Measurements from ENCODE around the gene TNFRSF21. TPM values are rescaled to one million over a fixed set of nuclear protein-coding genes. Genes with fewer than 3 reads are reported as not detected.
"Not testable (repeated sequence)": the region's sequence is repeated elsewhere in the genome, so short reads cannot be mapped to it uniquely, and the experiment has no call there.

TNFRSF21 gene
- total RNA-seq, 1 donor from 2014 or later: 31.2 TPM

DNA sequence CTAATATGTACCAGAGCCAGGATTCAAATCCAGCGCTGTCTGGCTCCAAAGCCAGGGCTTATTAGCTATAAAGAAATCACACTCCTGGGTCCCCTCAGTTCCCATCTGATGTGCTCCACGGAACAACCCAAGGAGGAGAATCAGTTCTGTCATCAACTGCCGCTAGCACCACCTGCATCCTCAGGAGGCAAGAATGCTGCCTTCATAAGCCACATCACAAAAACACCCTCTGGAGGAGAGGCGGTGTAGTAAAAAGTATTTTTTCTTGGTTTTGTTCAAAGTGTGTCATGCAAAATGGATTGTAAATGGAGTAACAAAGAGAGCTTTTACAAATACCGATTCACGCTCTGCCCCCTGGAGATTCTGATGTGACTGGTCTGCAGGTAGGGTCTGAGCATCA, 57.1 kb downstream of the TNFRSF21 start:
- DNase-seq (ENCODE audit: low read depth): no peak

- no peak for DNase-seq (ENCODE audit: low read depth)
These were observed 58.3 kb downstream of the TNFRSF21 start for GRCh38 chr6:47251396-47251795.

DNA sequence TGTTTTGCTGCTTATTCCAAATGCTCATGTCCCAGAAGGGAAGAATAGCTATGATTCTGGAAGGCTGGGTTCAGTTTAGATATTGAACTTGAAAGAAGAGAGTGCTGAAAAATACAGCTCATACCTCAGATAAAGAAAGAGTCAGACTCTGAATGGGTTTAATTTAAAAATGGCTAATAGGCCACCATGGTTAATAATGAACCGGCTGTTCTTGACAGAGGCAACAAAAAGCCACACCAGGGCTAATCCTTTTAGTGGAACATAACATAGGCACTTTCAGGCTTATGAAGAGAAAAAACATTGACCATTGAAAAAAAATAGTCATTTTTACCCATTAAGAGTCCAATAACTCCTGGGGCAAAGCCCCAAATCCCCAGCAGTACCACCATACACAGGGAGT, 59.4 kb downstream of the TNFRSF21 start:
- DNase-seq (ENCODE audit: low read depth): peak; percentile 62

- no peak for DNase-seq (ENCODE audit: low read depth)
These were observed 61.3 kb downstream of the TNFRSF21 start for GRCh38 chr6:47248446-47248845.

GRCh38 chr6:47247227-47247797, 62.4 kb downstream of the TNFRSF21 start:
- peak; percentile 43 for DNase-seq (ENCODE audit: low read depth)

- DNase-seq (ENCODE audit: low read depth): no peak
These were observed 63.2 kb downstream of the TNFRSF21 start for GRCh38 chr6:47246551-47246950.

DNA sequence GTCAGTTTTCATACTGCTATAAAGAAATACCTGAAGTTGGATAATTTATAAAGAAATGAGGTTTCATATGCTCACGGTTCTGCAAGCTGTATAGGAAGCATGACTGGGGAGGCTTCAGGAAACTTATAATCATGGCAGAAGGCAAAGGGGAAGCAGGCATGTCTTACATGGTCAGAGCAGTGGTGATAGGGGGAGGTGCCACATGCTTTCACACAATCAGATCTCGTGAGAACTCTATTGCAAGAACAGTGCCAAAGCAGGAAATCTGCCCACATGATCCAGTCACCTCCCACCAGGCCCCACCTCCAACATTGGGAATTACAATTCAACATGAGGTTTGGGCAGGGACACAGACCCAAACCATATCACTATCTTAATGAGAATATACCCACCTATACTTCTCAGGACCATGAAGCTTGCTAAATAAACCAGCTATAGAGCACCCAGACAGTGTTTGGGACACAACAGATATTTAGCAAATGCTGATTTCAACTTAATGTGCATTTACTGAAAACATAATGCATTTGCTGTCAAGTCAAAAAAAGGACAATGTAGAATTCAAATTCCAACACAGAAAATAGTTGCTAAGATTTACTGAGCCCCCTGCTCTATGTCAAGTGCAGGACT, 63.8 kb downstream of the TNFRSF21 start:
- DNase-seq (ENCODE audit: low read depth): peak; percentile 42

GRCh38 chr6:47242483-47243386, 67.0 kb downstream of the TNFRSF21 start:
- DNase-seq (ENCODE audit: low read depth): peak; percentile 91

- DNase-seq (ENCODE audit: low read depth): peak; percentile 40
These were observed 67.8 kb downstream of the TNFRSF21 start for GRCh38 chr6:47241742-47242482.

DNA sequence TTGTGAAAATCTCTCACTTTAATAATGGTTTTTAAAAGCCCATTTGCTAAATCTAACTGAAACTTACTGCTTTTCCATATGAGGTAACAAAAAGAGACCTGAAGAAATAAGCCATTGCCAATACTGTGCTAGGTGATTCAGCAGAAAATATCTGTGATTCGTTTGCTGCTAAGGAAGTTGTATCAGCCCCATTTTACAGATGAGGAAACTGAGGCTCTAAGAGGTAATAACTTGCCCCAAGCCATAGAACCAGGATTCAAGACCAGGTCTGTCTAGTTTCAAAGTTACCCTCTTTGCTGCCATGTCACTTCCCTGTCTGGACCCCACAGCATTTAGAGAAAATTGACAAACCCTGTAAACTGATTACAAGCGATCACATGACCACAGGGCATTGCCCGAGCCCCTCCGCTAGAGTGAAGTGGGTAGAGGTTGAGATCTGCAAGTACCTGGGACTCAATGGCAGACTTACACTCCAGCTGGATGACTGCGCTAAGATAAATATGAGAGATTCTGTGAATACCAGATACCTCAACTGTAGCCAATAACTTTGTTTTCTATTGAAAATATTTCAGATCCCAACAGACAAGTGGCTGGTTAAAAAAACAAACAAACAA, 69.3 kb downstream of the TNFRSF21 start:
- no peak for DNase-seq (ENCODE audit: low read depth)

DNA sequence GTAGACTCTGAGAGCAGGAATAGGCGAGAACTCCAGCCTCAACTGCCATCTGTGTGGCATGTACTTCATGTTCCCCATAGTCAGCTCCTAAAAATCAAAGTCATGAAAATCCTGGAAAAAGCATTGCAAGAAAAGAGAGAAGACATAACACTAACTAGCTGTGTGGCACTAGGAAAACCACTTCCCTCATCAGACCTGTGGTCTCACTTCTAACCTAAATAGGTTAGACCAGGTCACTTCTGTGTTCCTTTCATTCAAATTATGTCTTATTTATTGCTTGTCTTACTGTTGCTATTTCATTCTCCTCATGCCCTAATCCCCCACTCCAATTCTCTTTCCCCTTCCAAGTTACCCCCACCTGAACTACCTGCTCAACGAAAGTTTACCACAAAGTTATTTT, 70.2 kb downstream of the TNFRSF21 start:
- DNase-seq (ENCODE audit: low read depth): no peak

DNA sequence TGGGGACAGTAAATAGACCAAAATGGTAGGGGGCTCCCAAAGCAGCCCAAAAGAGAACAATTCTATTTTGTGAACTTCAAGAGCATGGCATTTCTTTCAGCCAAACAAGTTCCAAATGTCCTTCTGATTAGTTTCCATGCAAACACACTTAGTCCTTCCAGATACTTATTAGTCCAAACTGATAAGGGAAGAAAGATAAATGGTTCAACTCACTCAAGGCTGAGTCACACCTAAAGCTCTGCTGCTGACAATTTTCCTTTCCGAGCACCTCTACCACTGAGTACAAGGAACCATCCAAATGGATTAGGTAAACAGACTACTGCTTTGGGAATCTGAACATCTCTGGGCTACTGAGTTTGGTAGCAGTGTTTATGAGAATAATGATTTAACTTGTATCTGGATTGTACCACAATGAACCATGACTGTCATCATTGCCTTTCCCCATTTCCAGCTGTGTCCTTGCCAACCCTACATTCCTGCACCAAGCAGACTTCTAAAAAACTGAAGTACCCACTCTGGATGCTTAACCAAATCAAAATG, 71.2 kb downstream of the TNFRSF21 start:
- DNase-seq (ENCODE audit: low read depth): no peak

GRCh38 chr6:47237196-47237595, 72.5 kb downstream of the TNFRSF21 start:
- DNase-seq (ENCODE audit: low read depth): no peak

GRCh38 chr6:47235964-47236760, 73.5 kb downstream of the TNFRSF21 start:
- no peak for DNase-seq (ENCODE audit: low read depth)

DNA sequence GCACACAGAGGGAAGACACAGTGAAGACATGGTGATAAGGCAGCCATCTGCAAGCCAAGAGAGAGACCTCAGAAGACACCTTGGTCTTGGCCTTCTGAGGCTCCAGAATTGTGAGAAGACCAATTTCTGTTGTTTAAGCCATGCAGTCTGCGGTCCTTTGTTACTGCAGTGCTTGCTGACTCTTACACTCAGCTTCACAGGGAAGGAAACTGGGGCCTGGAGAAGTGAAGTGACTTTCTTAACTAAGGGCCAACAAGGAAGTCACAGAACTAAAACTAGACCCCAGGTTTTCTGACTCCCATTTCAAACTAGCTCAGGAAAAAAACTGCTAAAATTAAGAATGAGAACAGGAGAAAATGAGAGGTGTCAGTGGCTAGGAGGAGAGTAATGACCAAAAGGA, 74.3 kb downstream of the TNFRSF21 start:
- no peak for DNase-seq (ENCODE audit: low read depth)

DNA sequence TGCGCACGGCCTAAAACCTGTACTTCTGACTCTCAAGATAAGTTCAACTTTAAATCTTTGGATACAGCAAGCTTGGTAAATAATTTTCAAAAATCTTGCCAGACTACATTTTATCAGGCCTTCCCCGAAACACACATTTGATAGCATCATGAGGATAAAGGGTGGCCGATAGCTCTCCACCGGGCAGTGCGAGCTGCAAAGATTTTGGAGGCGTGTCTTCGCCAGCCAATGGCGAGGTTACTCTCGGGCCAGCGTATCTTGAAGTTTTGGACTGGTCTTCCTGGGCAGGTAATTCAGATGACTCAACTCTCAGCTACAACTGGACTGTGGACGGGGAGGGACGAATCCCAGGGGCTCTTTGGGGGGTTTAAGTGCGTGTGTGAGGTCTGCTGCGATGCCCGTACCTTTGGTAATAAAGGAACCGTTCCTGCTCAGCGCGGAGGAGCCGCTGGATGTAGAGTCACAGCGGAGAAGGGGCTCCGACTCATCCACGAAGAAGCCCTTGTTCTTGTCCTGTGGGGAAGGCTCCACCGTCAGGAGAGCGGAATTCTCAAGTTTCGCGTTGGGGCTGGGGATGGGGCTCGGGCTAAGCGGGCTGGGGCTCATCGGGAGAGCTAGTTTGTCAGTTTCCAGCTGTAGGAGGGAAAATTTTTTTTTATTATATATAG, 75.3 kb downstream of the TNFRSF21 start:
- DNase-seq (ENCODE audit: low read depth): no peak

DNA sequence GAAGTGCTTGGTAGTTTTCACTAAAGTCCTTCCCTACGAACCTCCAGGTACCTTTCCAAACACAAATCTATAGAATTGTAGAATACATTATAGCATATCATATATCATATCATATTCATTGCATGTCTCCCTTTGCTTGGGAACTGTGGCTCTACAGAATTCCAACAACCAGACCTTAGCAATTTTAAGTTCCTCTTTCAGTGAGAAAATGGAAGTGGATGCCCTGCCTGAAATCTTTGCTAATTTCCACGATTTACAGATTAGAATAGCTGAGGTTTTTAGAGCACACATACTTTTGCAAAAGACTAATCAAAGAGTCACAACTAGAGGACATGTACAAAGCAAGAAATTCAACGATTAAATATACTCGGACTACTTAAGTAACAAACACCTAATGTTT, 78.6 kb downstream of the TNFRSF21 start:
- no peak for DNase-seq (ENCODE audit: low read depth)

GRCh38 chr6:47230579-47230978, 79.1 kb downstream of the TNFRSF21 start:
- no peak for DNase-seq (ENCODE audit: low read depth)

GRCh38 chr6:47229255-47229654, 80.5 kb downstream of the TNFRSF21 start:
- no peak for DNase-seq (ENCODE audit: low read depth)

DNA sequence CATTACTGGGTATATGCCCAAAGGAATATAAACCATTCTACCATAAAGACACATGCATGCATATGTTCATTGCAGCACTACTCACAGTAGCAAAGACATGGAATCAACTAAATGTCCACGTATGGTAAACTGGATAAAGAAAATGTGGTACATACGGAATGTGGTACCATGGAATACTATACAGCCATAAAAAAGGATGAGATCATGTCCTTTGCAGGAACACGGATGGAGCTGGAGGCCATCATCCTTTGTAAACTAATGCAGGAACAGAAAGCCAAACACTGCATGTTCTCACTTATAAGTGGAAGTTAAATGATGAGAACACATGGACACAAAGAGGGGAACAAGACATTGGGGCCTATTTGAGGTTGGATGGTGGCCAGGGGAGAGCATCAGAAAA, 81.6 kb downstream of the TNFRSF21 start:
- not testable (repeated sequence) for DNase-seq (ENCODE audit: low read depth)
